Neural cell (in vitro differentiated cells): ENCODE data around the gene TRAM2. TPM values are rescaled to one million over a fixed set of nuclear protein-coding genes. Genes with fewer than 3 reads are reported as not detected.

Source experiments
- H2AFZ ChIP-seq: fragments of 200-600, 300-800 bp; sonication (generic), shearing (Covaris generic); 2 replicates; pipeline ENCODE4 v1.6.0; 2014; ENCODE audit warnings: low read depth, mild to moderate bottlenecking, antibody characterized with exemption, low read length, moderate library complexity
- H3F3A ChIP-seq: fragments of 200-600 bp; shearing (Covaris generic); 2 replicates; pipeline ENCODE4 v1.6.1; 2016; ENCODE audit warnings: mild to moderate bottlenecking, moderate library complexity, mixed read lengths, antibody characterized with exemption, low read length; ENCODE audit not compliant: insufficient read depth, poor library complexity, severe bottlenecking
- H3K27ac ChIP-seq: fragments of 200-600, 300-800 bp; sonication (generic), shearing (Covaris generic); 2 replicates; pipeline ENCODE4 v1.5.1; 2014; ENCODE audit warnings: mild to moderate bottlenecking, low read length, moderate library complexity
- H3K27me3 ChIP-seq: fragments of 300-800, 200-600 bp; sonication (generic), shearing (Covaris generic); 2 replicates; pipeline ENCODE4 v1.6.0; 2014; ENCODE audit warnings: mild to moderate bottlenecking, low read depth, low read length, moderate library complexity; ENCODE audit not compliant: insufficient read depth
- H3K36me3 ChIP-seq: fragments of 300-800, 200-600 bp; sonication (generic), shearing (Covaris generic); 2 replicates; pipeline ENCODE4 v1.5.1; 2014; ENCODE audit warnings: mild to moderate bottlenecking, antibody characterized with exemption, low read length, moderate library complexity; ENCODE audit not compliant: insufficient read depth
- H3K4me2 ChIP-seq: fragments of 300-800, 200-600 bp; sonication (generic), shearing (Covaris generic); 2 replicates; pipeline ENCODE4 v1.6.0; 2014; ENCODE audit warnings: mild to moderate bottlenecking, low read length
- H3K4me3 ChIP-seq: fragments of 300-800, 200-600 bp; sonication (generic), shearing (Covaris generic); 2 replicates; pipeline ENCODE4 v1.5.1; 2014; ENCODE audit warnings: mild to moderate bottlenecking, low read length, moderate library complexity
- H3K79me2 ChIP-seq: fragments of 200-600 bp; shearing (Covaris generic); replicated peaks from 2 replicates; pipeline ENCODE4 v1.6.0; 2014; ENCODE audit warnings: mild to moderate bottlenecking, low read length, moderate library complexity; ENCODE audit not compliant: insufficient read depth
- H3K9ac ChIP-seq: fragments of 300-800, 200-600 bp; sonication (generic), shearing (Covaris generic); 2 replicates; pipeline ENCODE4 v1.6.1; 2016; ENCODE audit warnings: mild to moderate bottlenecking, low read length, mixed read lengths
- H3K9me2 ChIP-seq: fragments of 200-600 bp; shearing (Covaris generic); 2 replicates; pipeline ENCODE4 v1.6.1; 2016; ENCODE audit warnings: mild to moderate bottlenecking, low read length, mixed read lengths; ENCODE audit not compliant: insufficient read depth
- H3K9me3 ChIP-seq: fragments of 200-600, 300-800 bp; sonication (generic), shearing (Covaris generic); 2 replicates; pipeline ENCODE4 v1.6.1; 2016; ENCODE audit warnings: mild to moderate bottlenecking, mixed run types, low read length, moderate library complexity, mixed read lengths
- H4K20me1 ChIP-seq: fragments of 200-600 bp; shearing (Covaris generic); 2 replicates; pipeline ENCODE4 v1.6.1; 2016; ENCODE audit warnings: mild to moderate bottlenecking, mixed run types; ENCODE audit not compliant: insufficient read depth
- CTCF ChIP-seq: fragments of 450-650 bp; IDR thresholded peaks from 2 replicates; pipeline ENCODE4 v1.5.1; 2014; ENCODE audit warnings: antibody characterized with exemption, mild to moderate bottlenecking, moderate library complexity; ENCODE audit not compliant: poor library complexity, severe bottlenecking
- EP300 ChIP-seq: fragments of 450-650 bp; conservative IDR thresholded peaks from 2 replicates; pipeline ENCODE4 v1.6.1; 2014; ENCODE audit warnings: antibody characterized with exemption, mild to moderate bottlenecking, moderate library complexity; ENCODE audit not compliant: poor library complexity, severe bottlenecking
- EZH2 ChIP-seq: fragments of 200-600, 300-800 bp; shearing (Covaris generic), sonication (generic); IDR thresholded peaks from 2 replicates; pipeline ENCODE4 v1.6.1; 2014; ENCODE audit warnings: antibody characterized with exemption, low read length, borderline replicate concordance, mild to moderate bottlenecking; ENCODE audit not compliant: insufficient read depth, poor library complexity, severe bottlenecking
- MXI1 ChIP-seq: fragments of 450-650 bp; conservative IDR thresholded peaks from 2 replicates; pipeline ENCODE4 v1.6.1; 2014; ENCODE audit warnings: antibody characterized with exemption, mild to moderate bottlenecking; ENCODE audit not compliant: poor library complexity, severe bottlenecking
- POLR2AphosphoS5 ChIP-seq: IDR thresholded peaks from 2 replicates; pipeline ENCODE4 v1.6.1; 2012
- RAD21 ChIP-seq: fragments of 450-650 bp; conservative IDR thresholded peaks from 2 replicates; pipeline ENCODE4 v1.6.1; 2014; ENCODE audit warnings: antibody characterized with exemption, mild to moderate bottlenecking, moderate library complexity
- REST ChIP-seq: IDR thresholded peaks from 2 replicates; pipeline ENCODE4 v1.6.1; 2012; ENCODE audit warnings: borderline replicate concordance
- SMC3 ChIP-seq: fragments of 450-650 bp; conservative IDR thresholded peaks from 2 replicates; pipeline ENCODE4 v1.6.1; 2014; ENCODE audit warnings: antibody characterized with exemption, mild to moderate bottlenecking, moderate library complexity; ENCODE audit not compliant: poor library complexity
- TAF1 ChIP-seq: IDR thresholded peaks from 2 replicates; pipeline ENCODE4 v1.6.1; 2012; ENCODE audit warnings: low read depth
- polyA plus RNA-seq: library from polyadenylated mRNA; depleted of rRNA; stranded (reverse); fragments of >200 nt; gene quantifications from 2 replicates; pipeline ENCODE4 v1.2.3, GENCODE V29; 2014

The TRAM2 gene
- polyA plus RNA-seq, 1 donor from 2014 or later = 0.41 TPM

GRCh38 chr6:52543729-52544601 is 32.9 kb downstream of the TRAM2 start:
- no peak overlapping the region for H3K27ac ChIP-seq
- H4K20me1 ChIP-seq = no peaks in the 10 kb centered on the region
- no peak overlapping the region for H3K9ac ChIP-seq

More at GRCh38 chr6:52543729-52544601, 32.9 kb downstream of the TRAM2 start:
- Histone ChIP-seq H3F3A (no peaks in the 10 kb centered on the region), H2AFZ (no peak overlapping the region), H3K9me3 (no peaks in the 10 kb centered on the region), H3K9me2 (no peaks in the 10 kb centered on the region), H3K4me3 (no peak overlapping the region), H3K4me2 (no peak overlapping the region), H3K79me2 (no peaks in the 10 kb centered on the region), H3K36me3 (no peaks in the 10 kb centered on the region), H3K27me3 (no peaks in the 10 kb centered on the region)
- no peak for TF ChIP-seq CTCF
- TF ChIP-seq TAF1 = no peak
- TF ChIP-seq POLR2AphosphoS5 = no peak
- no peak for TF ChIP-seq MXI1
- no peak for TF ChIP-seq SMC3
- no peak for TF ChIP-seq EZH2
- TF ChIP-seq EP300 = no peak
- TF ChIP-seq REST = no peak
- TF ChIP-seq RAD21 = no peak
